ENCODE measurements around the gene STAB2. TPM values are rescaled to one million over a fixed set of nuclear protein-coding genes. Genes with fewer than 3 reads are reported as not detected.

STAB2 gene
- total and polyA plus RNA-seq, 2 of the 8 experiments (the other 6 are each of a cell fraction or from before 2014, with no cell fraction given), result not detected

DNA sequence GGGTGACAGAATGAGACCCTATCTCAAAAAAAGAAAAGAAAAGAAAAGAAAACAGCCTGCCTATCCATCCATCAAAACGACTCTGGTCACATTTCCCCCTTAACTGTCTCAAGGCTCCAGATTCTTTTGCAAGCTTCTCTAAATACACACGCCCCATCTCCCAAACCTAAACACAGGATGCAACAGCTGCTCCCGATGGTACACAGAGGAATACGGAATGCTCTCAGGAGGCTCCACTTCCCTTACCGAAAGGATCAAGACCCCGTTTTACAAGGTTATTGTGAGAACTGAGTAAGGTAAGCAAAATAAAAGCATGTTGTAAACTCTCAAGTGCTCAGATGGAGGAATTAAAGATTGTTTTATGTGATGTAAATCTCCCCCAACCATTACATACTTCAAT, 191.7 kb downstream of the STAB2 start:
- no peak overlapping the region for H3K14ac ChIP-seq (ENCODE audit: insufficient read length)
- H4K91ac ChIP-seq (replicated peaks; ENCODE audit: insufficient read length, low read length), result no peak overlapping the region
- H2BK5ac ChIP-seq (ENCODE audit: low read depth, low read length), result no peak overlapping the region
- H3K4me2 ChIP-seq (ENCODE audit: insufficient read depth in 1 of 2, low read depth in 2 of 2, low read length in 2 of 2), result no peak overlapping the region
- POLR2A ChIA-PET (ENCODE audit: partially characterized antibody), result no interaction called here
- no peak overlapping the region for H2BK20ac ChIP-seq (ENCODE audit: low read length)
- H3K4me3 ChIP-seq (ENCODE audit: extremely low read depth in 1 of 4, insufficient read depth in 2 of 4, low read depth in 3 of 4, low read length in 4 of 4), result no peak overlapping the region
- H3K79me1 ChIP-seq (ENCODE audit: low read depth, low read length), result no peaks in the 10 kb centered on the region
- no peak overlapping the region for H3K27ac ChIP-seq (ENCODE audit: low read depth, low read length)
- no peak overlapping the region for H3K9ac ChIP-seq (replicated peaks in 1 of 4; ENCODE audit: extremely low read depth in 1 of 4, low read depth in 3 of 4, low read length in 3 of 4)
- no peaks in the 10 kb centered on the region for H3K9me3 ChIP-seq (ENCODE audit: insufficient read depth in 2 of 2, low read depth in 1 of 2, low read length in 1 of 2)
- DNase-seq (ENCODE audit: low read depth in 1 of 2, low spot score in 2 of 2) (no peak), FAIRE-seq (no peak)
- peaks cover 10 to 23% (median 18%) of the 10 kb centered on the region in 4 experiments; a peak in 6 of 8 replicates for H3K36me3 ChIP-seq (ENCODE audit: control insufficient read depth in 2 of 4, insufficient read depth in 4 of 4, low read length in 3 of 4)
- no peak overlapping the region for H2BK15ac ChIP-seq (ENCODE audit: low read length)
- no peak overlapping the region for H4K8ac ChIP-seq (ENCODE audit: extremely low read depth, insufficient read depth, low read length)
- no peaks in the 10 kb centered on the region for H3K79me2 ChIP-seq (ENCODE audit: control insufficient read depth in 1 of 2, insufficient read depth in 2 of 2, low read length in 2 of 2)
- no peaks in the 10 kb centered on the region for H3K27me3 ChIP-seq (replicated peaks in 1 of 4; ENCODE audit: control insufficient read depth in 3 of 4, extremely low read depth in 1 of 4, insufficient read depth in 3 of 4, low read length in 3 of 4)
- H4K20me1 ChIP-seq (replicated peaks in 1 of 2; ENCODE audit: control insufficient read depth in 1 of 2, insufficient read depth in 2 of 2, low read length in 2 of 2), result peaks cover 0 to 4% of the 10 kb centered on the region in 2 experiments
- H3K4ac ChIP-seq (replicated peaks; ENCODE audit: insufficient read length, low read depth, low read length), result no peak overlapping the region
- H3K23me2 ChIP-seq (ENCODE audit: low read depth, low read length), result no peaks in the 10 kb centered on the region
- no peak overlapping the region for H3K18ac ChIP-seq (ENCODE audit: extremely low read depth, low read length)
- CTCF ChIA-PET (ENCODE audit: partially characterized antibody), result interaction anchor here (0.6 to 1.7 kb wide), 4 partner anchors 27 to 161 kb away, joined by 3 to 5 read pairs (median 4); no protein-coding TSS in a partner anchor
- H2AFZ ChIP-seq (ENCODE audit: low read length), result no peak overlapping the region
- no peak overlapping the region for H3K23ac ChIP-seq (ENCODE audit: insufficient read length)
- 89% methylated on average over 6 of the region's 6 CpGs; no CpG with 5 or more reads in 1 of the 2 experiments for WGBS, 2 experiments (ENCODE audit: extremely low coverage in 1 of 2, insufficient coverage in 1 of 2, insufficient read length in 1 of 2, insufficient replicate concordance in 2 of 2, low coverage in 1 of 2, low lambda C conversion rate in 2 of 2, missing lambda C conversion rate in 1 of 2)
- H2BK120ac ChIP-seq (replicated peaks; ENCODE audit: low read depth, low read length), result no peak overlapping the region
- H3K56ac ChIP-seq (replicated peaks; ENCODE audit: insufficient read length, low read depth, low read length), result no peak overlapping the region
- H4K5ac ChIP-seq (ENCODE audit: insufficient read length, low read depth, low read length), result no peak overlapping the region
- 0 out of 7 replicates have a peak, but pooled peaks cover 0 to 1% (median 0%) of the 10 kb centered on the region in 4 experiments for H3K4me1 ChIP-seq (replicated peaks in 1 of 4; ENCODE audit: control insufficient read depth in 3 of 4, insufficient read depth in 4 of 4, low read length in 3 of 4)
- H2AK5ac ChIP-seq (ENCODE audit: low read depth, low read length), result no peak overlapping the region
- no peak overlapping the region for H2BK12ac ChIP-seq (ENCODE audit: low read depth, low read length)
- no peak for TF ChIP-seq KDM4A (IDR thresholded peaks at IDR 0.05; ENCODE audit: low read depth, low read length, severe bottlenecking)
- TF ChIP-seq ZNF274 (IDR thresholded peaks at IDR 0.05; ENCODE audit: borderline replicate concordance, extremely low read depth, low read length), result no peak
- TF ChIP-seq POLR2AphosphoS5 (IDR thresholded peaks at IDR 0.05; ENCODE audit: low read depth, low read length), result no peak
- no peak for TF ChIP-seq SAP30 (IDR thresholded peaks at IDR 0.05; ENCODE audit: insufficient read depth, insufficient replicate concordance, low read length)
- TF ChIP-seq RXRA (IDR thresholded peaks at IDR 0.05; ENCODE audit: insufficient read depth, low read depth, low read length), result no peak
- no peak for TF ChIP-seq NANOG (IDR thresholded peaks at IDR 0.05; ENCODE audit: insufficient read depth, low read depth, low read length, poor library complexity, severe bottlenecking)
- TF ChIP-seq CHD1 (IDR thresholded peaks at IDR 0.05; ENCODE audit: low read depth, low read length), result no peak
- TF ChIP-seq, protein P1, sequence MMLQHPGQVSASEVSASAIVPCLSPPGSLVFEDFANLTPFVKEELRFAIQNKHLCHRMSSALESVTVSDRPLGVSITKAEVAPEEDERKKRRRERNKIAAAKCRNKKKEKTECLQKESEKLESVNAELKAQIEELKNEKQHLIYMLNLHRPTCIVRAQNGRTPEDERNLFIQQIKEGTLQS (IDR thresholded peaks at IDR 0.05; ENCODE audit: insufficient read depth, low read depth, low read length), result no peak
- TF ChIP-seq GTF2F1 (IDR thresholded peaks at IDR 0.05; ENCODE audit: borderline replicate concordance, low read depth, low read length), result no peak
- no peak for TF ChIP-seq TCF12 (IDR thresholded peaks at IDR 0.05; ENCODE audit: low read depth, low read length)
- no peak for TF ChIP-seq SP2 (IDR thresholded peaks at IDR 0.05; ENCODE audit: low read length)
- TF ChIP-seq POU5F1 (IDR thresholded peaks at IDR 0.05; ENCODE audit: low read depth, low read length), result no peak
- no peak for TF ChIP-seq EP300 (IDR thresholded peaks at IDR 0.05; ENCODE audit: borderline replicate concordance in 1 of 2, low read depth in 2 of 2, low read length in 2 of 2)
